GM12891 (cell line): ENCODE measurements around the gene PXDC1.

Experiments
- PAX5 ChIP-seq: IDR thresholded peaks from 2 replicates; pipeline ENCODE4 v1.6.1; 2011; ENCODE audit warnings: low read length, moderate library complexity, mild to moderate bottlenecking; ENCODE audit not compliant: insufficient read depth, severe bottlenecking
- POLR2A ChIP-seq: IDR thresholded peaks from 2 replicates; pipeline ENCODE4 v1.6.1; 2011; ENCODE audit warnings: low read depth, low read length, control low read depth
- POLR2AphosphoS5 ChIP-seq: IDR thresholded peaks from 2 replicates; pipeline ENCODE4 v1.6.1; 2011; ENCODE audit warnings: low read depth, low read length, control low read depth
- POU2F2 ChIP-seq: IDR thresholded peaks from 2 replicates; pipeline ENCODE4 v1.6.1; 2011; ENCODE audit warnings: low read depth, mild to moderate bottlenecking, control low read depth, low read length, moderate library complexity
- SPI1 ChIP-seq: IDR thresholded peaks from 2 replicates; pipeline ENCODE4 v1.6.1; 2011; ENCODE audit warnings: low read depth, low read length, control low read depth
- TAF1 ChIP-seq: IDR thresholded peaks from 2 replicates; pipeline ENCODE4 v1.6.1; 2011; ENCODE audit warnings: low read depth, low read length, control low read depth

DNA sequence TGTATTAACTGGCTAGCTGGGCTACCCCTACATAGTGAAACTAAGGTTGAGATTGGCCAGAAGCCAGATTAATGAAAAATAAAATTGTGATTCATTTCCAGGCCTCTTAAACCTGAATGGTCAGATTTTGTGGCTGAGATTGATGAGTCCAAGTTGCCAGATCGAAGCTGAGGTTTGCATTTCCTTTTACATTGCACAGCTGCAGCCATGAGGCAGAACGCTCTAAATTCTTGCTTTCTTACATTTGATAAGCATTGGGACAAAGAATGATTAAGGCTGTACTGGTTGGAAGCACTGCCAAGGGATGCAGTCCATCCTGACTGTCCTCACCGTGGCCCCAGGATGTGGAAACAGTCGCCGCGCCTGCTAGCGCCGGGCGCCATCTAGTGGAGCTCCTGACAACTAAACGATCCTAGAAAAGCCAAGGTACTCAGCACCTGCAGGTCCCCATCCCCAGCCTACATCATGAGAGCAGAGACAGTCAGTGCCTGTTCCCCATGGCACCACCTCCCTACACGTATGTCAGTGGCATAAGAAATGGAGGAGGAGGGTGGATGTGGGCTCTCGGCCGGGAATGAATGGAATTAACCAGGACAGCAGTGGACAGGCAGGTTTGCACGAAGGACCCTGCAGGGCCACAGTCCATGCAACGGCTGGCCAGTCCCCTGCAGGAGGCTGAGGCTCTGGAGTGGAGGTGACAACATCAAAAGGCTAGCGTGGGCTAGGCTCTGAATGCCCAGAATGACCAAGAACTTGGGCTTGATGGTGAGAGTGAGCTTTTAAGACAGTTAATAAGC lies 19.0 kb downstream of the PXDC1 start:
- TF ChIP-seq POLR2A, result no peak
- no peak for TF ChIP-seq POLR2AphosphoS5
- no peak for TF ChIP-seq TAF1
- TF ChIP-seq PAX5, result no peak
- no peak for TF ChIP-seq POU2F2
- TF ChIP-seq SPI1, result no peak
